PFSK-1 (cell line): ENCODE measurements around the gene DEGS1.

Source experiments
- FOXP2 ChIP-seq: optimal IDR thresholded peaks from 2 replicates; pipeline ENCODE3; 2011; ENCODE audit warnings: borderline replicate concordance, control low read depth, inconsistent platforms; ENCODE audit not compliant: insufficient read depth; ENCODE audit errors: extremely low read length, extremely low read depth
- POLR2AphosphoS5 ChIP-seq: IDR thresholded peaks from 2 replicates; pipeline ENCODE4 v1.6.1; 2012; ENCODE audit warnings: low read depth, mild to moderate bottlenecking, control low read depth, low read length, moderate library complexity
- REST ChIP-seq, 2 experiments: IDR thresholded peaks; 2 replicates each; pipeline versions ENCODE4 v1.6.1 to v1.8.0; 2011 to 2012; ENCODE audit warnings: low read depth in 2 of 2, low read length in 2 of 2, control low read depth in 1 of 2, inconsistent platforms in 1 of 2, mild to moderate bottlenecking in 1 of 2, moderate library complexity in 1 of 2; ENCODE audit not compliant: insufficient read depth in 1 of 2
- SIN3A ChIP-seq: IDR thresholded peaks from 2 replicates; pipeline ENCODE4 v1.6.1; 2012; ENCODE audit warnings: mild to moderate bottlenecking, low read length, moderate library complexity, borderline replicate concordance; ENCODE audit not compliant: insufficient read depth
- TAF1 ChIP-seq: IDR thresholded peaks from 2 replicates; pipeline ENCODE4 v1.6.1; 2012; ENCODE audit warnings: low read length, control low read depth, borderline replicate concordance; ENCODE audit not compliant: insufficient read depth

The DEGS1 gene

GRCh38 chr1:224219011-224219611, 36.1 kb downstream of the DEGS1 start:
- TF ChIP-seq SIN3A (no peak), POLR2AphosphoS5 (no peak)

- no peak for TF ChIP-seq POLR2AphosphoS5
- no peak for TF ChIP-seq REST (IDR thresholded peaks at IDR 0.05; ENCODE audit: insufficient read depth in 1 of 2, low read depth in 2 of 2, low read length in 2 of 2)
- no peak for TF ChIP-seq SIN3A
- no peak for TF ChIP-seq TAF1
- TF ChIP-seq FOXP2 = no peak
These were observed 36.6 kb downstream of the DEGS1 start for GRCh38 chr1:224219612-224220059.

- TF ChIP-seq FOXP2 (no peak), POLR2AphosphoS5 (no peak), REST (IDR thresholded peaks at IDR 0.05; ENCODE audit: insufficient read depth in 1 of 2, low read depth in 2 of 2, low read length in 2 of 2) (no peak), SIN3A (no peak)
These were observed 41.0 kb downstream of the DEGS1 start for GRCh38 chr1:224223819-224224714.

GRCh38 chr1:224226849-224227502, 43.9 kb downstream of the DEGS1 start:
- TF ChIP-seq SIN3A (no peak), TAF1 (no peak), REST (IDR thresholded peaks at IDR 0.05; ENCODE audit: insufficient read depth in 1 of 2, low read depth in 2 of 2, low read length in 2 of 2) (no peak), POLR2AphosphoS5 (no peak), FOXP2 (no peak)

GRCh38 chr1:224234017-224234416, 51.0 kb downstream of the DEGS1 start:
- TF ChIP-seq TAF1 (no peak), POLR2AphosphoS5 (no peak), REST (IDR thresholded peaks at IDR 0.05; ENCODE audit: insufficient read depth in 1 of 2, low read depth in 2 of 2, low read length in 2 of 2) (no peak), FOXP2 (no peak), SIN3A (no peak)
